ENCODE data around the gene TRIP6. TPM values are rescaled to one million over a fixed set of nuclear protein-coding genes. Genes with fewer than 3 reads are reported as not detected.
A peak's percentile ranks its signal among the peaks of the same experiment; 100 is the strongest.

TRIP6 gene
- total and polyA plus RNA-seq, 2 donors (not counting 1 experiment from before 2014, with no cell fraction given): 6.8 to 13.8 TPM

- Histone ChIP-seq H3K4me2 (replicated peaks; ENCODE audit: low read depth, low read length, poor library complexity, severe bottlenecking) (peak overlapping the region; percentile 100), H3K4me3 (ENCODE audit: control extremely low read depth in 1 of 5, extremely low read depth in 1 of 5, insufficient read depth in 1 of 5, low read depth in 2 of 5, low read length in 4 of 5) (peak overlapping the region in 3 of 5 experiments; percentile 30 to 42 (median 32)), H3K9me3 (ENCODE audit: control extremely low read depth in 1 of 3, control insufficient read depth in 2 of 3, insufficient read depth in 1 of 3, low read length in 2 of 3) (peaks cover 0 to 16% (median 0%) of the 10 kb centered on the region in 3 donors), H4K20me1 (ENCODE audit: control insufficient read depth, insufficient read depth, low read length, poor library complexity, severe bottlenecking) (no peaks in the 10 kb centered on the region), H3K27ac (ENCODE audit: low read length in 2 of 2) (no peak overlapping the region), H3K36me3 (replicated peaks in 1 of 2; ENCODE audit: control extremely low read depth in 1 of 2, control insufficient read depth in 1 of 2, extremely low read depth in 1 of 2, insufficient read depth in 2 of 2, low read length in 1 of 2) (no peaks in the 10 kb centered on the region), H3K27me3 (replicated peaks in 1 of 4; ENCODE audit: control extremely low read depth in 1 of 4, control insufficient read depth in 3 of 4, insufficient read depth in 4 of 4, low read length in 3 of 4) (peaks cover 0 to 66% (median 23%) of the 10 kb centered on the region in 4 experiments), H3K79me2 (ENCODE audit: control insufficient read depth, insufficient read depth, low read length) (no peaks in the 10 kb centered on the region), H2AFZ (ENCODE audit: insufficient read depth, low read depth, low read length, poor library complexity, severe bottlenecking) (peak overlapping the region; percentile 41), H3K4me1 (ENCODE audit: control insufficient read depth in 2 of 2, insufficient read depth in 2 of 2, low read length in 2 of 2) (peaks cover 22 to 23% of the 10 kb centered on the region in 2 donors), H3K9ac (ENCODE audit: low read length) (peak overlapping the region; percentile 55)
- Mint-ChIP-seq H3K4me1 (peaks cover 12% of the 10 kb centered on the region), H3K4me3 (peak overlapping the region; percentile 91), H3K27ac (no peak overlapping the region), H3K9me3 (ENCODE audit: insufficient read depth) (no peaks in the 10 kb centered on the region), H3K27me3 (peaks cover 38% of the 10 kb centered on the region)
- ATAC-seq (ENCODE audit: low read depth) (peak; percentile 51), DNase-seq (peak; percentile 78)
- ChIA-PET CTCF (interaction anchor here (2.2 kb wide), 1 partner anchor 162 kb away, joined by 27 read pairs; no protein-coding TSS in a partner anchor), POLR2A (no interaction called here)
- TF ChIP-seq EZH2 (IDR thresholded peaks at IDR 0.05; ENCODE audit: borderline replicate concordance, insufficient read depth, low read depth, low read length, poor library complexity, severe bottlenecking) (no peak), CTCF (IDR thresholded peaks at IDR 0.05) (peak; percentile 79)
- intact Hi-C loops (cut with micrococcal nuclease): loop anchor here (10.0 kb wide), 1 partner anchor 248 kb away; no protein-coding TSS in a partner anchor
- WGBS (ENCODE audit: insufficient coverage): 3% methylated on average over 91 of the region's 95 CpGs
Observed at GRCh38 chr7:100896732-100897608, 29.8 kb downstream of the TRIP6 start.

Data from B cell (primary cell).